SK-N-SH treated with all-trans-retinoic acid at 6 μM for 48 hours (cell line): ENCODE data around the gene ATG2A.

Experiments
- ATAC-seq: fragments of 200-7000 bp; cut with Tn5 transposase; 3 replicates; pipeline ENCODE4 v1.9.1; 2020; ENCODE audit warnings: mild to moderate bottlenecking, moderate library complexity
- ARNTL ChIP-seq: fragments of 450-650 bp; formaldehyde crosslinking; IDR thresholded peaks from 2 replicates; pipeline ENCODE4 v1.5.0; 2020; ENCODE audit warnings: low read depth, mild to moderate bottlenecking, moderate library complexity, borderline replicate concordance
- ESRRG ChIP-seq: fragments of 250-450 bp; sonication (Bioruptor Pico); IDR thresholded peaks from 2 replicates; pipeline ENCODE4 v1.6.1; 2021; ENCODE audit warnings: mild to moderate bottlenecking
- PPARA ChIP-seq: fragments of 250-450 bp; sonication (Bioruptor Pico); IDR thresholded peaks from 2 replicates; pipeline ENCODE4 v1.5.0; 2020; ENCODE audit warnings: mild to moderate bottlenecking, borderline replicate concordance
- SNAI2 ChIP-seq: fragments of 250-450 bp; sonication (Bioruptor Pico); IDR thresholded peaks from 2 replicates; pipeline ENCODE4 v1.5.0; 2020; ENCODE audit warnings: mild to moderate bottlenecking, moderate library complexity
- TCF4 ChIP-seq: fragments of 250-450 bp; sonication (Bioruptor Pico); IDR thresholded peaks from 2 replicates; pipeline ENCODE4 v1.8.0; 2021; ENCODE audit warnings: mild to moderate bottlenecking, moderate library complexity, borderline replicate concordance
- TOX ChIP-seq: fragments of 250-450 bp; sonication (Bioruptor Pico); IDR thresholded peaks from 2 replicates; pipeline ENCODE4 v1.8.0; 2021; ENCODE audit warnings: mild to moderate bottlenecking, moderate library complexity, borderline replicate concordance
- ZFP3 ChIP-seq: fragments of 250-450 bp; sonication (Bioruptor Pico); IDR thresholded peaks from 2 replicates; pipeline ENCODE4 v1.5.0; 2020; ENCODE audit warnings: mild to moderate bottlenecking, moderate library complexity
- ZFP30 ChIP-seq: fragments of 450-650 bp; formaldehyde crosslinking; IDR thresholded peaks from 2 replicates; pipeline ENCODE4 v1.5.0; 2022; ENCODE audit warnings: mild to moderate bottlenecking, moderate library complexity
- ZNF70 ChIP-seq: fragments of 450-650 bp; formaldehyde crosslinking; IDR thresholded peaks from 2 replicates; pipeline ENCODE4 v1.5.0; 2020; ENCODE audit warnings: mild to moderate bottlenecking, moderate library complexity
- ZNF8 ChIP-seq: fragments of 450-650 bp; formaldehyde crosslinking; IDR thresholded peaks from 2 replicates; pipeline ENCODE4 v1.5.0; 2020; ENCODE audit warnings: mild to moderate bottlenecking, moderate library complexity
- TF ChIP-seq, protein P1 (sequence below): fragments of 250-450 bp; sonication (Bioruptor Pico); IDR thresholded peaks from 2 replicates; pipeline ENCODE4 v1.8.0; 2020; ENCODE audit warnings: mild to moderate bottlenecking, moderate library complexity, borderline replicate concordance
- TF ChIP-seq, protein P2 (sequence below): fragments of 250-450 bp; sonication (Bioruptor Pico); IDR thresholded peaks from 2 replicates; pipeline ENCODE4 v1.8.0; 2021; ENCODE audit warnings: low read depth, mild to moderate bottlenecking, moderate library complexity, borderline replicate concordance
- TF ChIP-seq, protein P3 (sequence below): fragments of 250-450 bp; sonication (Bioruptor Pico); IDR thresholded peaks from 2 replicates; pipeline ENCODE4 v1.5.0; 2020; ENCODE audit warnings: mild to moderate bottlenecking, moderate library complexity
- TF ChIP-seq, protein P4 (sequence below): fragments of 250-450 bp; sonication (Bioruptor Pico); IDR thresholded peaks from 2 replicates; pipeline ENCODE4 v1.5.1; 2021; ENCODE audit warnings: mild to moderate bottlenecking, moderate library complexity
- TF ChIP-seq, protein P5 (sequence below): fragments of 250-450 bp; sonication (Bioruptor Pico); IDR thresholded peaks from 2 replicates; pipeline ENCODE4 v1.5.1; 2020; ENCODE audit warnings: low read depth, mild to moderate bottlenecking, moderate library complexity

The ATG2A gene

DNA sequence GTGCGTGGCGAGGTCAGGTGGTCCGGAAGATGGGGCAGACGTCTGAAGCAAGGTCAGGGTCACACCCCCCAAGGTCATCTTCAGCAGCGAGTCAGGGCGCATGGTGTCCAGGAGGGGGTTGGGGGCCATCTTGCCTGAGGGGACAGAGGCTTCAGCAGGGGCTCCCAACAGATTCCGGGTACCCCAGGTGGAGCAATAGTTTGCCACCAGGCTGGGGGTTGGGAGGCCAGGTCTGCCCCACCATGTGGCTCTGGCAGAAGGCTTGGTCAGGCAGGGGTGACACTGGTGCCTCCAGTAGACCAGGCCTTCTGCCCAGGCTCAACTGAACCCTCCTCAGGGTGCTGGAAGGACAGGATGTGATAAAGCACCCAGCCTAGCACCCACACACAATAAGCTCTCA, 5.9 kb downstream of the ATG2A start:
- TF ChIP-seq ARNTL (CRISPR knock-in tag): no peak
- TF ChIP-seq, protein P1, sequence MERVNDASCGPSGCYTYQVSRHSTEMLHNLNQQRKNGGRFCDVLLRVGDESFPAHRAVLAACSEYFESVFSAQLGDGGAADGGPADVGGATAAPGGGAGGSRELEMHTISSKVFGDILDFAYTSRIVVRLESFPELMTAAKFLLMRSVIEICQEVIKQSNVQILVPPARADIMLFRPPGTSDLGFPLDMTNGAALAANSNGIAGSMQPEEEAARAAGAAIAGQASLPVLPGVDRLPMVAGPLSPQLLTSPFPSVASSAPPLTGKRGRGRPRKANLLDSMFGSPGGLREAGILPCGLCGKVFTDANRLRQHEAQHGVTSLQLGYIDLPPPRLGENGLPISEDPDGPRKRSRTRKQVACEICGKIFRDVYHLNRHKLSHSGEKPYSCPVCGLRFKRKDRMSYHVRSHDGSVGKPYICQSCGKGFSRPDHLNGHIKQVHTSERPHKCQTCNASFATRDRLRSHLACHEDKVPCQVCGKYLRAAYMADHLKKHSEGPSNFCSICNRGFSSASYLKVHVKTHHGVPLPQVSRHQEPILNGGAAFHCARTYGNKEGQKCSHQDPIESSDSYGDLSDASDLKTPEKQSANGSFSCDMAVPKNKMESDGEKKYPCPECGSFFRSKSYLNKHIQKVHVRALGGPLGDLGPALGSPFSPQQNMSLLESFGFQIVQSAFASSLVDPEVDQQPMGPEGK: no peak
- TF ChIP-seq, protein P2, sequence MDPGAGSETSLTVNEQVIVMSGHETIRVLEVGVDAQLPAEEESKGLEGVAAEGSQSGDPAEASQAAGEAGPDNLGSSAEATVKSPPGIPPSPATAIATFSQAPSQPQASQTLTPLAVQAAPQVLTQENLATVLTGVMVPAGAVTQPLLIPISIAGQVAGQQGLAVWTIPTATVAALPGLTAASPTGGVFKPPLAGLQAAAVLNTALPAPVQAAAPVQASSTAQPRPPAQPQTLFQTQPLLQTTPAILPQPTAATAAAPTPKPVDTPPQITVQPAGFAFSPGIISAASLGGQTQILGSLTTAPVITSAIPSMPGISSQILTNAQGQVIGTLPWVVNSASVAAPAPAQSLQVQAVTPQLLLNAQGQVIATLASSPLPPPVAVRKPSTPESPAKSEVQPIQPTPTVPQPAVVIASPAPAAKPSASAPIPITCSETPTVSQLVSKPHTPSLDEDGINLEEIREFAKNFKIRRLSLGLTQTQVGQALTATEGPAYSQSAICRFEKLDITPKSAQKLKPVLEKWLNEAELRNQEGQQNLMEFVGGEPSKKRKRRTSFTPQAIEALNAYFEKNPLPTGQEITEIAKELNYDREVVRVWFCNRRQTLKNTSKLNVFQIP (CRISPR knock-in tag): no peak
- TF ChIP-seq, protein P3, sequence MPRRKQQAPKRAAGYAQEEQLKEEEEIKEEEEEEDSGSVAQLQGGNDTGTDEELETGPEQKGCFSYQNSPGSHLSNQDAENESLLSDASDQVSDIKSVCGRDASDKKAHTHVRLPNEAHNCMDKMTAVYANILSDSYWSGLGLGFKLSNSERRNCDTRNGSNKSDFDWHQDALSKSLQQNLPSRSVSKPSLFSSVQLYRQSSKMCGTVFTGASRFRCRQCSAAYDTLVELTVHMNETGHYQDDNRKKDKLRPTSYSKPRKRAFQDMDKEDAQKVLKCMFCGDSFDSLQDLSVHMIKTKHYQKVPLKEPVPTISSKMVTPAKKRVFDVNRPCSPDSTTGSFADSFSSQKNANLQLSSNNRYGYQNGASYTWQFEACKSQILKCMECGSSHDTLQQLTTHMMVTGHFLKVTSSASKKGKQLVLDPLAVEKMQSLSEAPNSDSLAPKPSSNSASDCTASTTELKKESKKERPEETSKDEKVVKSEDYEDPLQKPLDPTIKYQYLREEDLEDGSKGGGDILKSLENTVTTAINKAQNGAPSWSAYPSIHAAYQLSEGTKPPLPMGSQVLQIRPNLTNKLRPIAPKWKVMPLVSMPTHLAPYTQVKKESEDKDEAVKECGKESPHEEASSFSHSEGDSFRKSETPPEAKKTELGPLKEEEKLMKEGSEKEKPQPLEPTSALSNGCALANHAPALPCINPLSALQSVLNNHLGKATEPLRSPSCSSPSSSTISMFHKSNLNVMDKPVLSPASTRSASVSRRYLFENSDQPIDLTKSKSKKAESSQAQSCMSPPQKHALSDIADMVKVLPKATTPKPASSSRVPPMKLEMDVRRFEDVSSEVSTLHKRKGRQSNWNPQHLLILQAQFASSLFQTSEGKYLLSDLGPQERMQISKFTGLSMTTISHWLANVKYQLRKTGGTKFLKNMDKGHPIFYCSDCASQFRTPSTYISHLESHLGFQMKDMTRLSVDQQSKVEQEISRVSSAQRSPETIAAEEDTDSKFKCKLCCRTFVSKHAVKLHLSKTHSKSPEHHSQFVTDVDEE (CRISPR knock-in tag): no peak
- no peak for TF ChIP-seq ZFP30
- TF ChIP-seq, protein P4, sequence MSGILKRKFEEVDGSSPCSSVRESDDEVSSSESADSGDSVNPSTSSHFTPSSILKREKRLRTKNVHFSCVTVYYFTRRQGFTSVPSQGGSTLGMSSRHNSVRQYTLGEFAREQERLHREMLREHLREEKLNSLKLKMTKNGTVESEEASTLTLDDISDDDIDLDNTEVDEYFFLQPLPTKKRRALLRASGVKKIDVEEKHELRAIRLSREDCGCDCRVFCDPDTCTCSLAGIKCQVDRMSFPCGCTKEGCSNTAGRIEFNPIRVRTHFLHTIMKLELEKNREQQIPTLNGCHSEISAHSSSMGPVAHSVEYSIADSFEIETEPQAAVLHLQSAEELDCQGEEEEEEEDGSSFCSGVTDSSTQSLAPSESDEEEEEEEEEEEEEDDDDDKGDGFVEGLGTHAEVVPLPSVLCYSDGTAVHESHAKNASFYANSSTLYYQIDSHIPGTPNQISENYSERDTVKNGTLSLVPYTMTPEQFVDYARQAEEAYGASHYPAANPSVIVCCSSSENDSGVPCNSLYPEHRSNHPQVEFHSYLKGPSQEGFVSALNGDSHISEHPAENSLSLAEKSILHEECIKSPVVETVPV: no peak
- TF ChIP-seq, protein P5, sequence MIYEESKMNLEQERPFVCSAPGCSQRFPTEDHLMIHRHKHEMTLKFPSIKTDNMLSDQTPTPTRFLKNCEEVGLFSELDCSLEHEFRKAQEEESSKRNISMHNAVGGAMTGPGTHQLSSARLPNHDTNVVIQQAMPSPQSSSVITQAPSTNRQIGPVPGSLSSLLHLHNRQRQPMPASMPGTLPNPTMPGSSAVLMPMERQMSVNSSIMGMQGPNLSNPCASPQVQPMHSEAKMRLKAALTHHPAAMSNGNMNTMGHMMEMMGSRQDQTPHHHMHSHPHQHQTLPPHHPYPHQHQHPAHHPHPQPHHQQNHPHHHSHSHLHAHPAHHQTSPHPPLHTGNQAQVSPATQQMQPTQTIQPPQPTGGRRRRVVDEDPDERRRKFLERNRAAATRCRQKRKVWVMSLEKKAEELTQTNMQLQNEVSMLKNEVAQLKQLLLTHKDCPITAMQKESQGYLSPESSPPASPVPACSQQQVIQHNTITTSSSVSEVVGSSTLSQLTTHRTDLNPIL (CRISPR knock-in tag): no peak
- no peak for TF ChIP-seq TOX
- TF ChIP-seq ZNF70 (CRISPR knock-in tag): no peak
- ATAC-seq: no peak

DNA sequence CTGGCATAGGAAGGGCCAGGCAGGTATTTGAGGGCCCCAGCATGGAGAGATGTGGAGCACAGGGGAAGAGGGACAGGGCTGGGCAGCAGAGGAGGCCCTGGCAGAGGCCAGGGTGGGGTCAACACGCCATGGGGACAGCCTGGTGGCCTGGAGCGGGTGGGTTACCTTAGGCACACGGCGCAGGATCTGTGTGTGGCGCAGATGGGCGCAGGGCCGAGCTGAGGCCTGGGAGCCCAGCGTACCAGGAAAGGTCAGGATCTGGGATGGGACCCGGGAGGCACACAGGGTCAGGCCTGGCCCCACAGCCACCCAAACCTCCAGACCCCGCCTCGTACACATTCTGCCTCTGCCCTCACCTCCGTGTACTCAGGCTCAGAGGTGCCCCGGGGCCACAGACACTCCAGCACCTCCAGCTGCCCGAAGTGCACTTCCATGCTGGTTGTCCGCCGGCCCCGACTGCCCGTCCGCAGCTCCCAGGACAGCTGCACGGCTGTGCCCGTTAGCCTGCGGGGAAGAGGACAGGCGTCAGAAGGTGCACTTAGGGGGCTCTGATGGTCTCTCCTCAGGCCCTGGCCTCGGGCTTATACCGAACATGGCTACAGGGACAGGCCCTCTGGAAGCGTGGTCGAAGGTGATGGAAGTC, 6.4 kb downstream of the ATG2A start:
- TF ChIP-seq, protein P4: no peak
- TF ChIP-seq PPARA (CRISPR knock-in tag) (no peak), ZFP3 (CRISPR knock-in tag) (no peak), ZNF8 (no peak), ARNTL (CRISPR knock-in tag) (no peak), SNAI2 (no peak), TCF4 (CRISPR knock-in tag) (no peak), ESRRG (CRISPR knock-in tag) (no peak)
- TF ChIP-seq, protein P2 (CRISPR knock-in tag): no peak
- no peak for ATAC-seq
